Measurements from ENCODE around the gene GRIK3. TPM values are rescaled to one million over a fixed set of nuclear protein-coding genes. Genes with fewer than 3 reads are reported as not detected.
"Not testable (repeated sequence)": the region's sequence is repeated elsewhere in the genome, so short reads cannot be mapped to it uniquely, and the experiment has no call there.

The GRIK3 gene
- total and polyA plus RNA-seq, 2 of the 8 experiments (the other 6 are each of a cell fraction or from before 2014, with no cell fraction given): 2.1 to 3.4 TPM

DNA sequence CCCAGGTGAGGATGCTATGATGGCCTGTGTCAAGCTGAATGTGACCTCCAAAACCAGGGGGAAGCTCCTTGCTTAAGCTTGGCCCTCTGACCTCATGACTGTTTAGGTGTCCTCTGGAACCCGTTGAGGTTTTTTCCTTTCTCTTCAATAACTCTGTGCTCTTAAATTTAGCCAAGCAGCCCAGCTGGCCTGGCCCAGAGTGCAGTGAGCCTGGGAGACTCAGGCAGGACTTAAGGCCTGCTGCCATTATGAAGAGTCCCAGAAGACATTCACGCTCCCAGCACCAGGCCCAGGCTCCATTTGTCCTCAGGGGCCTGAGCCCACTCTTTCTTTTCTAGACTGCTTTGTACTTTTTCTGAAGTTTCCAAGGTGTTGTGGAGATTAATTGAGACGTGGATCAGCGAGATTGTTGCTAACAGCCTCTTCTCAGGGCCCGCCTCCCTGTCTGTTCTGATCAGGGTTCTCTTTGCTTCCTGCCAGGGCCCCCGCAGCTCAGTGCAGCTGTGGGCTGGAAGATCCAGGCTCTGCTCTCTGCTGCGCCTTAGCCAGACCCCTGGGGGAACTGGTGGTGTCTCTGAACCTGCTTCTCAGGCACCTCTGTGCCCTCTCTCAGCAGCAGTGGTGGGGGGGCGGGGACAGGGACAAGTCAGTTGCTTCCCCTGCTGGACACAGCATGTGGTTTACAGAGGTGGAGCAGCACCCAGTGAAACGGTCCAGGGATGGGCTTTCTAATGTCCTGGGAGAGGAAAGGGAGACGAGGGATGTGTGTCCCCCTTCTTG, 124.2 kb downstream of the GRIK3 start (continued):
- TF ChIP-seq SAP30 (IDR thresholded peaks at IDR 0.05; ENCODE audit: insufficient read depth, insufficient replicate concordance, low read length) (no peak), TCF12 (IDR thresholded peaks at IDR 0.05; ENCODE audit: low read depth, low read length) (no peak), SP4 (IDR thresholded peaks at IDR 0.05; ENCODE audit: low read length) (no peak)
- TF ChIP-seq, protein P1, sequence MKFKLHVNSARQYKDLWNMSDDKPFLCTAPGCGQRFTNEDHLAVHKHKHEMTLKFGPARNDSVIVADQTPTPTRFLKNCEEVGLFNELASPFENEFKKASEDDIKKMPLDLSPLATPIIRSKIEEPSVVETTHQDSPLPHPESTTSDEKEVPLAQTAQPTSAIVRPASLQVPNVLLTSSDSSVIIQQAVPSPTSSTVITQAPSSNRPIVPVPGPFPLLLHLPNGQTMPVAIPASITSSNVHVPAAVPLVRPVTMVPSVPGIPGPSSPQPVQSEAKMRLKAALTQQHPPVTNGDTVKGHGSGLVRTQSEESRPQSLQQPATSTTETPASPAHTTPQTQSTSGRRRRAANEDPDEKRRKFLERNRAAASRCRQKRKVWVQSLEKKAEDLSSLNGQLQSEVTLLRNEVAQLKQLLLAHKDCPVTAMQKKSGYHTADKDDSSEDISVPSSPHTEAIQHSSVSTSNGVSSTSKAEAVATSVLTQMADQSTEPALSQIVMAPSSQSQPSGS (IDR thresholded peaks at IDR 0.05; ENCODE audit: low read length): no peak

DNA sequence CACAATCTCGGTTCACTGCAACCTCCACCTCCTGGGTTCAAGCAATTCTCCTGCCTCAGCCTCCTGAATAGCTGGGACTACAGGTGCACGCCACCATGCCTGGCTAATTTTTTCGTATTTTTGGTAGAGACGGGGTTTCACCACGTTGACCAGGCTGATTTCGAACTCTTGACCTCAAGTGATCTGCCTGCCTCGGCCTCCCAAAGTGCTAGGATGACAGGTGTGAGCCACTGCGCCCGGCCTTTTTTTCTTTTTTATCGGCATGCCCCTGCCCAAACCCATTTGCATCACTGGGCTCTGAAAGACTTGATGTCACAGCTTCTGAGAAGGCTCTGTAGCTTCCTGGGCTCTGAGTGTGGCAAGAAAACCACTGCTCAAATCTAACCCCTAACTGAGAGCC, 125.0 kb downstream of the GRIK3 start:
- H3K4me3 ChIP-seq (ENCODE audit: extremely low read depth in 1 of 4, insufficient read depth in 2 of 4, low read depth in 3 of 4, low read length in 4 of 4); H3K4me2 ChIP-seq (ENCODE audit: insufficient read depth in 1 of 2, low read depth in 2 of 2, low read length in 2 of 2); H2BK15ac ChIP-seq (ENCODE audit: low read length); H3K79me2 ChIP-seq (ENCODE audit: control insufficient read depth in 1 of 2, insufficient read depth in 2 of 2, low read length in 2 of 2); H3K56ac ChIP-seq (replicated peaks; ENCODE audit: insufficient read length, low read depth, low read length); H4K5ac ChIP-seq (ENCODE audit: insufficient read length, low read depth, low read length); H2AK5ac ChIP-seq (ENCODE audit: low read depth, low read length); H3K9me3 ChIP-seq (ENCODE audit: insufficient read depth in 2 of 2, low read depth in 1 of 2, low read length in 1 of 2); H3K36me3 ChIP-seq (ENCODE audit: control insufficient read depth in 2 of 4, insufficient read depth in 4 of 4, low read length in 3 of 4); H2AFZ ChIP-seq (ENCODE audit: low read length); H4K8ac ChIP-seq (ENCODE audit: extremely low read depth, insufficient read depth, low read length); H2BK20ac ChIP-seq (ENCODE audit: low read length); H3K4me1 ChIP-seq (replicated peaks in 1 of 4; ENCODE audit: control insufficient read depth in 3 of 4, insufficient read depth in 4 of 4, low read length in 3 of 4); H3K23ac ChIP-seq (ENCODE audit: insufficient read length); H3K18ac ChIP-seq (ENCODE audit: extremely low read depth, low read length); H4K91ac ChIP-seq (replicated peaks; ENCODE audit: insufficient read length, low read length); H3K27ac ChIP-seq (ENCODE audit: low read depth, low read length); H3K9ac ChIP-seq (replicated peaks in 1 of 4; ENCODE audit: extremely low read depth in 1 of 4, low read depth in 3 of 4, low read length in 3 of 4); H3K27me3 ChIP-seq (replicated peaks in 1 of 4; ENCODE audit: control insufficient read depth in 3 of 4, extremely low read depth in 1 of 4, insufficient read depth in 3 of 4, low read length in 3 of 4); POLR2A ChIA-PET (ENCODE audit: partially characterized antibody); H4K20me1 ChIP-seq (replicated peaks in 1 of 2; ENCODE audit: control insufficient read depth in 1 of 2, insufficient read depth in 2 of 2, low read length in 2 of 2); H3K4ac ChIP-seq (replicated peaks; ENCODE audit: insufficient read length, low read depth, low read length); H2BK5ac ChIP-seq (ENCODE audit: low read depth, low read length); DNase-seq (ENCODE audit: low read depth in 1 of 2, low spot score in 2 of 2); H3K23me2 ChIP-seq (ENCODE audit: low read depth, low read length); H3K79me1 ChIP-seq (ENCODE audit: low read depth, low read length); FAIRE-seq; H3K14ac ChIP-seq (ENCODE audit: insufficient read length); H2BK120ac ChIP-seq (replicated peaks; ENCODE audit: low read depth, low read length); H2BK12ac ChIP-seq (ENCODE audit: low read depth, low read length): not testable (repeated sequence)
- CTCF ChIA-PET (ENCODE audit: partially characterized antibody): interaction anchor here (1.0 kb wide), 1 partner anchor 259 kb away, joined by 3 read pairs; no protein-coding TSS in a partner anchor
- WGBS, 2 experiments (ENCODE audit: extremely low coverage in 1 of 2, insufficient coverage in 1 of 2, insufficient read length in 1 of 2, insufficient replicate concordance in 2 of 2, low coverage in 1 of 2, low lambda C conversion rate in 2 of 2, missing lambda C conversion rate in 1 of 2): 87% methylated on average over 10 of the region's 10 CpGs; no CpG with 5 or more reads in 1 of the 2 experiments
